Measurements from ENCODE around the gene TUT4.

- TF ChIP-seq GATA3 (IDR thresholded peaks at IDR 0.05; ENCODE audit: low read depth, low read length) (no peak), GATA2 (IDR thresholded peaks at IDR 0.05; ENCODE audit: low read depth, low read length) (no peak)
Observed at GRCh38 chr1:52386458-52386857, 166.4 kb downstream of the TUT4 start.
